ENCODE data around the gene GALR3. TPM values are rescaled to one million over a fixed set of nuclear protein-coding genes. Genes with fewer than 3 reads are reported as not detected.

The GALR3 gene
- total RNA-seq, 2 donors from 2014 or later, result not detected

DNA sequence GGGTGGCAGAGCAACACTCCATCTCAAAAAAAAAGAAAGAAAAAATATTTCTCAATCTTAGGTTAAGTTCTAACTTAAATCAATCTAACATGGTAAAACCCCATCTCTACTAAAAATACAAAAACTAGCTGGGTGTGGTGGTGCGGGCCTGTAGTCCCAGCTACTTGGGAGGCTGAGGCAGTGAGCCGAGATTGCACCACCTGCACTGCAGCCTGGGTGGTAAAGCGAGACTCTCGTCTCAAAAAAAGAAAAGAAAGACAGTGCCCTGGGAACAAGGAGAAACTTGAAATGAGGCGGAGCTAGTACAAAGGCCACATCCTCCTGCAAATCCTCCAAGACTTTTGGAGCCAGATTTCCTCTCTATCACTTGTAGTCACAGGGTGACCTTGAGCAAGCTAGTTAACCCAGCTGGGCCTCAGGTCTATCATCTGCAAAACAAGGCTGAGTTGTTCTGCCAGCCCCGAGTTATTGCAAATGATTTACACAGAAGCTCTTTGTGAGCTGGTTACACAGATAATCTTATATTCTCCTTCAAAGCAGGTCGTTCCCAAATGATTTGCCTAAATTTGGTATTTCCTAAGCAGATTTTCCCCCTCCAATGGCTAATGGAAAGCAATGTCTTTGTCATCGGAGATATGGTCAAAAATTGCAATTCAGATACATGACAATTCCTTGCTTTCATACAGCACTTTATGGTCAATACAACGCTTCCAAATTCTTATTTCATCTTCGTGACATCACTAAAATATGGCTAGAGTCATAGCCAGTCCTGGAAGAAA, 19.0 kb downstream of the GALR3 start:
- no peaks in the 10 kb centered on the region for H3K9me3 Mint-ChIP-seq
- DNase-seq (ENCODE audit: low spot score in 2 of 2) (no peak), ATAC-seq (no peak)
- peaks cover 0 to 14% of the 10 kb centered on the region in 2 donors for H3K36me3 Mint-ChIP-seq
- no peak overlapping the region for H3K27ac Mint-ChIP-seq

DNA sequence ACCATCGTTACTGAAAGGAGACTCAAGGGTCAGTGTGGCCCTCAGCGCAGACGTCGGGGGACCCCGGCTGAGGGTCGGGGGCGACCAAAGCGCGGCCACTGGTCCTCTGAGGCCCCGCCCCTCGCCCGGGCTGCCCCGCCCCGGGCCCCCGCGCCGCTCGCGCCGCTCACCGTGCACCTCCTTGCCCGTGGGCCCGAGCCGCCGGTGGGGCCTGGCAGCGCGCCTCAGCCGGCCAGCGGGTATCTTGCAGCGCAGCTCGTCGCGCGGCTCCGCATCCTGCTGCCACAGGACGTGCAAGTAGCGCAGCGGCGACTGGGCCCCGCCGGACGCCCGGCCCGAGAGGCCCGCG, 20.5 kb downstream of the GALR3 start:
- peak overlapping the region; percentile 79 to 94 for H3K27ac Mint-ChIP-seq
- H3K9me3 Mint-ChIP-seq, result no peaks in the 10 kb centered on the region
- ATAC-seq (peak; percentile 35 to 58), DNase-seq (ENCODE audit: low spot score in 2 of 2) (peak in 1 of 2 donors; percentile 63)
- peaks cover 10 to 29% of the 10 kb centered on the region in 2 donors for H3K36me3 Mint-ChIP-seq

DNA sequence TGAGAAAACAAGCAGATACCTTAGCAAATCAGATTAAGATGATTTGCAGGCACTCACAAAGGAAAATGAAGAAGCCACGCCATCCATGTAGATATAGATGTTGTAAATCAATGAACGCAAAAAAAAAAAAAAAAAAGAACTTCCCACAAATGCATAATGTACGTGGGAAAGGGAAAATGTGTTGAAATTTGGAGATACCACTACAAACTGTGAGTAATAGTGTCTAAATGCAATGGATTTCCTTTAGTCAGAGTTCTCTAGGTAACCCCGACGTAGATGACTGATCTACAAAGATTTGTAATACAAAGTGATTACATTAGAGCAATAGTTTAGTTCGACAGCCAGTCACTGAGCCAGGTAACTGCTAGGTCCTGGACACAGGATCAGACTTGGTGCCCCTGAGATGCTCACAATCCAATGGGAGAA, 21.7 kb downstream of the GALR3 start:
- Mint-ChIP-seq H3K27ac (peak overlapping the region; percentile 74 to 90), H3K9me3 (no peaks in the 10 kb centered on the region)

DNA sequence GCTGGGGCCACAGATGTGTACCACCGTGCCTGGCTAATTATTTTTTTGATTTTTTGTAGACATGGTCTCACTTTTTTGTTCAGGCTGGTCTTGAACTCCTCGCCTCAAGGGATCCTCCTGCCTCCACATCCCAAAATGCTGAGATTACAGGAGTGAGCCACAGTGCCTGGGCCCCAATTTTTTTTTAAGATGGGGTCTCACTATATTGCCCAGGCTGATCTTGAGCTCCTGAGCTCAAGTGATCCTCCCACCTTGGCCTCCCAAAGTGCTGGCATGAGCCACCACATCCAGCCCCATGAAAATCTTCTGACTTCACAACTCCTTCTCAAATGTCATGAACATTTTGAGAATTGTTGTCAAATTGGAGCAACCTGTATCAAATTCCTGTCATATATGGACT, 23.3 kb downstream of the GALR3 start:
- H3K36me3 Mint-ChIP-seq, result peaks cover 32 to 51% of the 10 kb centered on the region in 2 donors
- ATAC-seq, result no peak
- H3K27ac Mint-ChIP-seq, result no peak overlapping the region

More for the DNA sequence above, 21.7 kb downstream of the GALR3 start:
- peaks cover 22 to 41% of the 10 kb centered on the region in 2 donors for H3K36me3 Mint-ChIP-seq
- ATAC-seq (no peak), DNase-seq (ENCODE audit: low spot score in 2 of 2) (no peak)

DNA sequence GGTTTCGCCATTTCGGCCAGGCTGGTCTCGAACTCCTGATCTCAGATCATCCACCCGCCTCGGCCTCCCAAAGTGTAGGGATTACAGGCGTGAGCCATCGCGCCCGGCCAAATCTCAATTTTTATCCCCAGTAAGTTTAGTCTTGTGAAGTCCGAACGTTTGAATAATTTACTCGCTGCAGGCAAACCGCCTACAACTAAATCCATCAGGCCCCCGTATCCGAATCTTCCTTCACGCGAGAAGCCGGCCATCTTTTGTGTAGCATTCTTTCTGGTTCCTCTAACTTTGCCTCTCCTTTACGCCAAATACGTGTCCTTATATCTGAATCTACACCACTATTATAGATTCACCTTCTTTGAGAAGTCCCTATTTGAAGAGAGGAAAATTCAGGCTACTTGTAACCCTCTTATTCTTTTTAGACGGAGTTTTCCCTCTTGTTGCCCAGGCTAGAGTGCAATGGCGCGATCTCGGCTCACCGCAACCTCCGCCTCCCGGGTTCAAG, 25.5 kb downstream of the GALR3 start:
- Mint-ChIP-seq H3K36me3 (peaks cover 36 to 43% of the 10 kb centered on the region in 2 donors), H3K27ac (peak overlapping the region; percentile 100), H3K9me3 (no peaks in the 10 kb centered on the region)
- no peak for ATAC-seq
- peak in 1 of 2 donors; percentile 30 for DNase-seq (ENCODE audit: low spot score in 2 of 2)

More for the DNA sequence above, 23.3 kb downstream of the GALR3 start:
- H3K9me3 Mint-ChIP-seq, result no peaks in the 10 kb centered on the region
- no peak for DNase-seq (ENCODE audit: low spot score in 2 of 2)

DNA sequence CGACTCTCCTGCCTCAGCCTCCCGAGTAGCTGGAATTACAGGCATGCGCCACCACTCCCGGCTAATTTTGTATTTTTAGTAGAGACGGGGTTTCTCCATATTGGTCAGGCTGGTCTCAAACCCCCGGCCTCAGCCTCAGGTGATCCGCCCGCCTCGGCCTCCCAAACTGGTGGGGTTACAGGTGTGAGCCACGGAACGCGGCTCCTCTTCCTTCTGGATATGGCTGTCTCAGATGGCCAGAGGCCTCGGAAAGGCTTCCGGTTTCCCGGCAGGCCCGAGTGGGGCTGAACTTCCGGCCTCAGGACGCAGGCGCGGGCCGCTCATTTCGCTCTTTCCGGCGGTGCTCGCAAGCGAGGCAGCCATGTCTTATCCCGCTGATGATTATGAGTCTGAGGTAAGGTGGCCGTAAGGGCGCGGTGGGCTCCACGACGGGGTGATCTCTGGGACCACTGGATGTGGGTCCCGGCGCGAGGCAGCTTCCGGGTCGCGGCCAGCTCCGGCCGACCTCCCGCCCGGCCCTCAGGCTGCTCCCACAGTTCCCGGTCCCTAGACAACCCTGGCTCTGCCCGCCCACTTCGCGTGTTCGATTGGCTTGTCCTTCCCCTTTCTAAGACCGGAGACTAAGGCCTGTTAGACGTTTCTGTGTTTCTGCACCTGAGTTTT, 26.0 kb downstream of the GALR3 start, which contains the start of gene EIF3L:
EIF3L (plus strand) TSS at position 331 of the 663 bp plus-strand sequence; CDS start at position 362, 31 bp downstream.
- H3K36me3 Mint-ChIP-seq, result peaks cover 36 to 47% of the 10 kb centered on the region in 2 donors

DNA sequence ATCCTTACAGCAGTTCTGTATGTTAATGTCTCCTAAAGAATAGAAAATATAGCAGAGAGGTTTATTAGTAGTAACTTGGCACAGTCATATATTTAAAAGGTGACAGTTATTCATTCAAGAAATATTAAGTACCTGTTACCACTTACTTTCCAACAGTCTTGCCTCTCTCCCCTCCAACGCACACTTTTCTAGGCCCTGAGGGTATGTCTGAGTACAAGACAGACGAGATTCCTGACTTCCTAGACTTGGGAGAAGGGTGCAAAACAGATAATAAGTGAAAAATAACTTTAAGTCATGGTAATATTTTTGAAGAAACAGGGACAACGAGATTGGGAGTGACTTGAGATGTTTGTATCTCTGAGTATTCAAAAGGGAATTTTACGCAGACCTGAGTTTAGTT, 27.6 kb downstream of the GALR3 start:
- ATAC-seq (no peak), DNase-seq (ENCODE audit: low spot score in 2 of 2) (no peak)
- Mint-ChIP-seq H3K36me3 (peaks cover 41 to 54% of the 10 kb centered on the region in 2 donors), H3K9me3 (no peaks in the 10 kb centered on the region), H3K27ac (peak overlapping the region; percentile 21 to 59)

More for the DNA sequence above, 26.0 kb downstream of the GALR3 start, which contains the start of gene EIF3L:
- ATAC-seq, result peak; percentile 77 to 79
- no peaks in the 10 kb centered on the region for H3K9me3 Mint-ChIP-seq
- peak; percentile 89 to 92 for DNase-seq (ENCODE audit: low spot score in 2 of 2)
- peak within 1 kb of the TSS; percentile 100 for H3K27ac Mint-ChIP-seq

DNA sequence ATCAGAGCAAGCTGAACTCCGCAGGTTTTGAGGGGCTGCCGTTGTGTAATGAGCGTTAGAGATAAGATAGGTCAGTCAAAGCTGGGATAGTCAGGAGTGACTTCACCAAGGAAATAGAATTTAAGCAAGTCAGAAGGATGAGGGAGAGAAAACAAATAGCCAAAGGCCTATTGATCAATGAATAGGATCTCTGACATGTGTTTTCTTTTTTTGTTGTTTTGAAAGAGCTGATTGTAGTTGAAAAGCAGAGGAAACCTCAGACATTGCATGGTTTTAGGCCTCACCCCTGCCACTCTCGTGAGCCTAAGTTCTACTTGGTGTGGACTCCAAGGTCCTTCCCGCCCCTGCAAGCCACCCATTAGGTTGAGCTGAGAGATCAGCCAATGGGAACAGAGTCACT, 29.2 kb downstream of the GALR3 start:
- Mint-ChIP-seq H3K36me3 (peaks cover 39 to 51% of the 10 kb centered on the region in 2 donors), H3K27ac (peak overlapping the region in 1 of 2 donors; percentile 7), H3K9me3 (no peaks in the 10 kb centered on the region)
- ATAC-seq (no peak), DNase-seq (ENCODE audit: low spot score in 2 of 2) (no peak)

DNA sequence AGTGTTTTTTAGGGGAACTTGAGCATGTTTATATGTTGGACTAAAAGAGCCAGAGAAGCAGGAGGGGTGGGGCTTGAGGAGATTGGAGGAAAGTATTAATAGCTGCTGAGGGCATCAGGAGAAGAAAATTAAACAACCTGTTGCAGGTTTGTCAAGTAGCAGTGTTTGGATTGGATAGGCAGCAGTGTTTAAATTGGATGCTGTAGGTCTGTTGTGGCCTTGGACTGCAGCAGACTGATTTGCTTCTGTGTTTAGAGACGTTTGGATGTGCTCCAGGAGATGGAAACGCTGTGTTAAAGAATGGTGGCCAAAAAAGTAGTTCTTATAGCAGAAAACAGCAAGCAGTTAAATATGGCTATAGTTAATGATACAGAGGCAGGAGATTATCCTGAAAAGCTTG, 31.8 kb downstream of the GALR3 start:
- Mint-ChIP-seq H3K36me3 (peaks cover 18 to 34% of the 10 kb centered on the region in 2 donors), H3K27ac (peak overlapping the region in 1 of 2 donors; percentile 70), H3K9me3 (no peaks in the 10 kb centered on the region)
- DNase-seq (ENCODE audit: low spot score in 2 of 2), result no peak
- ATAC-seq, result no peak

DNA sequence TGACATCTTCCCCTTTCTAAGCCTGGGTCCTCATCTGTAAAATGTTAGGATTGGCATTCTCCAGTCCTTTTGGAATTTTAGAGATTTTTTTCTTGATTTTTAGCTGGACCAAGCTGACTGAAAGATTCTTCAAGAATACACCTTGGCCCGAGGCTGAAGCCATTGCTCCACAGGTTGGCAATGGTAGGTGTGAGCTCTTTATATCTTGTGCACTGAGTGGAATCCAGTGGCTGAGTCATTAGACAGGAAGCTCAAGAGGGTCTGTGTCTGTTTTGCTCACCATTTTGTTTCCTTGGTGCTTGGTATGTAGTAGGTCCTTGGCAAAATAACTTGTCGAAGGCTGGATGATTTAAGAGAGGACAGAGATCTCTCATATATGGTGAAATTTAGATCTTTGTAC, 32.3 kb downstream of the GALR3 start:
- Mint-ChIP-seq H3K36me3 (peaks cover 18 to 33% of the 10 kb centered on the region in 2 donors), H3K27ac (peak overlapping the region; percentile 26 to 39), H3K9me3 (no peaks in the 10 kb centered on the region)
- no peak for ATAC-seq
- no peak for DNase-seq (ENCODE audit: low spot score in 2 of 2)

DNA sequence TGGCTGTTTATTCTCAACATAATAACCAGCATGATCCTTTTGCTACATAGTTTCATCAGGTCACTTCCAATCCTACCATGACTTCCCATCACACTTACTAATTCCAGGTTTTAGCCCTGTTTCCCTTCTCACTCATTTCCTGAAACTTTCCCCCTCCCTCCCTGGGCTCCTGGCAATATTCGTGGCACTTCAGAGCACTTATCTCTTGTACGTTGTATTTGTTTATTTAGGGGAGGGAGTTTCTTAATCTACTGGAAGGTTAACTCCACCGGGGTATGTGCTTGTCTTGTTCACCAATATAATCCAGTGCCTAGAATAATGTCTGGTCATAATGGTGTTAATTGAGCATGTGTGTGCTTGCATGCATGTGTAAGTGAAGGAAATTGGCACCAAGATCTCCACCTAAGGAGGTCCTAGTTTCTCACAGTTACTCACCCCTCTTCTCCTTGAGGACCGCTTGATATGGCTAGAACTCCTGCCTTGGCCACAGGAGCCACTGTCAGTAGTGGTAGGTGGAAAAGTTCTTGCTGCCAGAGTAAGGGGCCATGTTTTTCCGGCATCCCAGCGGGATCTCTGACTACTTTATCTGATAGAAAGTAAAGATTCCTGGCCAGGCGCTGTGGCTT, 37.7 kb downstream of the GALR3 start:
- no peaks in the 10 kb centered on the region for H3K9me3 Mint-ChIP-seq
- ATAC-seq (no peak), DNase-seq (ENCODE audit: low spot score in 2 of 2) (no peak)
- peak overlapping the region; percentile 23 to 75 for H3K27ac Mint-ChIP-seq
- peaks cover 18 to 28% of the 10 kb centered on the region in 2 donors for H3K36me3 Mint-ChIP-seq

DNA sequence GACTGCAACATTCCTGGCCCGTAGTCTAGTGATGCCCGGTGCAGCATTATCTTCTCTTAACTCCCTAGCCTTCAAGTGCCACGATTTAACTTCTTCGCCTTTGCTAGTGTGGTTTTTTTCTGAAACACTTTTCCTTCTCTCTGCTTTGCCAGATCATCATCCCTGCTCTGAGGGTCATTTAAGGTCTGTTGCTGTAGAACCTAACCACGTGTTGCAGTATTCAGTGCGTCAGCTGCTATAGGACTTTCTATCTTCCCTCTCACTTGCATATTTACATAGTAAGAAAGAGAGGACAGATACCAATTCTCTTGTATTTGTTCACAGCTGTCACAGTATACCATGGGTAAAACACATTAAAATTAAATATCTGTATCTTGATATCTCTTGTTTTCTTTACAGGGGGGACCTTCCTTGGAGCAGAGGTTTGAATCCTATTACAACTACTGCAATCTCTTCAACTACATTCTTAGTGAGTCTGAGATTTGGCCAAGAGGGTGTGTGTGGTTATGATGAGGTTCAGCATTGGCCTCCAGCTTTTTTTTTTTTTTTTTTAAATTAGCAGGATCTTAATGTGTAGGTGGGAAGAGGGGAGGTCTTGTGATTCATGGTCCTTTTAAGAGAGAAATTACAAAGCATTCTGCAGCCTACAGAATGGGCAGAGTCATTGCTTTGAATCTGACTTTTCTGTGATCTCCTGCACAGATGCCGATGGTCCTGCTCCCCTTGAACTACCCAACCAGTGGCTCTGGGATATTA, 39.6 kb downstream of the GALR3 start:
- Mint-ChIP-seq H3K27ac (peak overlapping the region in 1 of 2 donors; percentile 40), H3K36me3 (peaks cover 18 to 30% of the 10 kb centered on the region in 2 donors), H3K9me3 (no peaks in the 10 kb centered on the region)
- peak in 1 of 2 donors; percentile 35 for ATAC-seq
- DNase-seq (ENCODE audit: low spot score in 2 of 2), result no peak

DNA sequence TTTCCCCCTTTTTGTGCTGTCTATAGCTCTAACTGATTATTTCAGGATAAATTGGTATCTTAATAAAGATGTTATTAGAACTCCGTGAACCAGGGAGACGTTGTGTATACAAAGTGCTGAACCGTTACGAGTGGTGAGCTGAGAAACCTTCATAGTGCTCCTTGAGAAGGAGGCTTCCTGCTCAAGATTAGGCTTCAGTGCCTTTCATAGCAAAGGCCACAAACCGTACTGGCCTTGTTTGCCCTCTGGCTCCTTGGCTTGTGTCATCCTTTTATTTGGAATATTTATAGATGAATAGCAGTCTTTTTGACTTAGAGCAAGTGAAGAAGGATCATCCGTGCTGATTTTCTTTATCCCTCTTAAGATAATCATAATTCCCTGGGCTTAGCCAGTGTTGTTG, 42.3 kb downstream of the GALR3 start:
- DNase-seq (ENCODE audit: low spot score in 2 of 2), result no peak
- no peak for ATAC-seq
- Mint-ChIP-seq H3K36me3 (peaks cover 22 to 27% of the 10 kb centered on the region in 2 donors), H3K9me3 (no peaks in the 10 kb centered on the region), H3K27ac (peak overlapping the region in 1 of 2 donors; percentile 68)

DNA sequence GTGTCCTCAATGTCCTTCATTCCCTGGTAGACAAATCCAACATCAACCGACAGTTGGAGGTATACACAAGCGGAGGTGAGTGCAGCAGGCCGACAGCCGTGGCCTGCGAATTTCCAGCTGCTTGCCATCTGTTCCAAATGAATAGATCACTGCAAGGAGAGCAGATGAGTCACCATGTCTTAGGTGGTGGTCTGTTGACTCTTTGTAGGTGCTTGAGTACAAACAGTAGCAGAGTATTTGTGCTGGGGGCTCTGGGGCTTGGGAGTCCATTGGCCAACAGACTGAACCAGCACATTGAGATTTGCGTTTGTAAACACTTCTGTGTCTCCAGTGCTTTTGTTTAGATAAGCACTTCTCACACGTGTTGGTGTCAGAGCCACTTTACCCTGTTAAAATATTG, 47.1 kb downstream of the GALR3 start:
- no peak for ATAC-seq

More for the DNA sequence above, 47.1 kb downstream of the GALR3 start:
- Mint-ChIP-seq H3K36me3 (peaks cover 11 to 17% of the 10 kb centered on the region in 2 donors), H3K27ac (peak overlapping the region in 1 of 2 donors; percentile 9), H3K9me3 (no peaks in the 10 kb centered on the region)
- DNase-seq (ENCODE audit: low spot score in 2 of 2), result no peak

Data from activated naive CD4-positive, alpha-beta T cell treated with anti-CD3 and anti-CD28 coated beads, Interleukin-2, amount 50 U/mL, for 72 hours (primary cell).